A549 (cell line): ENCODE measurements around the gene PNPLA7. TPM values are rescaled to one million over a fixed set of nuclear protein-coding genes. Genes with fewer than 3 reads are reported as not detected.

ENCODE experiments used
- ATAC-seq, 2 experiments: fragments of 200-7000 bp in 1 of 2; fragments of >200 bp in 1 of 2; cut with Nextera tagmentation in 1 of 2; cut with Tn5 transposase in 1 of 2; 3 replicates each; pipeline versions ENCODE4 v1.8.0 to v1.9.1; 2018 to 2020; ENCODE audit warnings: mild to moderate bottlenecking in 1 of 2, moderate library complexity in 1 of 2
- CTCF ChIA-PET: fragments of 300-600 bp; sonication (Branson Sonifier 250); formaldehyde crosslinking; extraction: SDS; loops from one replicate; lab custom pipeline; 2021; ENCODE audit warnings: antibody characterized with exemption, inconsistent platforms; lab: Yijun Ruan, JAX
- POLR2A ChIA-PET: fragments of 350-600 bp; formaldehyde crosslinking; extraction: SDS; loops from one replicate; lab custom pipeline; 2021; ENCODE audit warnings: antibody characterized with exemption, inconsistent platforms; lab: Yijun Ruan, JAX
- DNase-seq, 2 experiments: peaks; one replicate each; pipeline versions ENCODE4 v3.0.0 to v3.0.0-alpha.2; 2011 to 2016; ENCODE audit warnings: low read depth in 1 of 2, low spot score in 1 of 2
- FAIRE-seq: peaks from 2 replicates; lab custom pipeline; 2011; peaks lifted over from hg19 to GRCh38; lab: Jason Lieb, UNC
- H3K27ac ChIP-seq, 2 experiments: fragments of >200 bp; sonication (Bioruptor Twin); formaldehyde crosslinking; 3 replicates each; pipeline ENCODE4 v1.5.1; 2016 to 2017
- H3K4me1 ChIP-seq: fragments of >200 bp; sonication (Bioruptor Twin); formaldehyde crosslinking; 3 replicates; pipeline ENCODE4 v1.6.1; 2016
- H3K4me2 ChIP-seq: fragments of >200 bp; sonication (Bioruptor Twin); formaldehyde crosslinking; 3 replicates; pipeline ENCODE4 v1.6.1; 2016
- H3K4me3 ChIP-seq: fragments of >200 bp; sonication (Bioruptor Twin); formaldehyde crosslinking; 3 replicates; pipeline ENCODE4 v1.5.1; 2016
- H3K9me3 ChIP-seq: fragments of >200 bp; sonication (Bioruptor Twin); formaldehyde crosslinking; 3 replicates; pipeline ENCODE4 v1.6.1; 2016
- BCL3 ChIP-seq: fragments of >200 bp; sonication (Bioruptor Twin); formaldehyde crosslinking; IDR thresholded peaks from 3 replicates; pipeline ENCODE4 v1.6.1; 2016
- BHLHE40 ChIP-seq: IDR thresholded peaks from 2 replicates; pipeline ENCODE4 v1.6.1; 2012; ENCODE audit warnings: low read depth, low read length, inconsistent platforms
- CBX2 ChIP-seq: fragments of 200-600 bp; sonication (generic); IDR thresholded peaks from 2 replicates; pipeline ENCODE4 v1.6.1; 2016; ENCODE audit warnings: low read depth, mild to moderate bottlenecking, borderline replicate concordance
- CBX8 ChIP-seq: fragments of 200-600 bp; sonication (generic); IDR thresholded peaks from 2 replicates; pipeline ENCODE4 v1.6.1; 2016
- EHMT2 ChIP-seq: fragments of 200-600 bp; sonication (generic); IDR thresholded peaks from 2 replicates; pipeline ENCODE4 v1.6.1; 2016; ENCODE audit warnings: antibody characterized with exemption, low read depth, mild to moderate bottlenecking, moderate library complexity
- ELK1 ChIP-seq: fragments of 150-350 bp; IDR thresholded peaks from 2 replicates; pipeline ENCODE4 v1.6.1; 2014; ENCODE audit warnings: low read depth, mild to moderate bottlenecking, low read length
- EP300 ChIP-seq, 2 experiments: fragments of >200 bp; sonication (Bioruptor Twin); formaldehyde crosslinking; IDR thresholded peaks; 2 replicates in 1 of 2; 3 replicates in 1 of 2; pipeline ENCODE4 v1.6.1; 2016 to 2017
- FOSL2 ChIP-seq, 2 experiments: fragments of 450-650 bp in 1 of 2; fragments of >200 bp in 1 of 2; sonication (Bioruptor Twin) in 1 of 2; formaldehyde crosslinking; IDR thresholded peaks; 2 replicates each; pipeline versions ENCODE4 v1.5.0 to v1.6.1; 2016 to 2020; ENCODE audit warnings: mild to moderate bottlenecking in 1 of 2, moderate library complexity in 1 of 2
- HDAC2 ChIP-seq: fragments of 200-600 bp; sonication (generic); IDR thresholded peaks from 2 replicates; pipeline ENCODE4 v1.6.1; 2016
- HES2 ChIP-seq: fragments of >200 bp; sonication (Bioruptor Twin); formaldehyde crosslinking; IDR thresholded peaks from 2 replicates; pipeline ENCODE4 v1.6.1; 2016
- HEYL ChIP-seq: fragments of 250-450 bp; sonication (Bioruptor Pico); IDR thresholded peaks from 2 replicates; pipeline ENCODE4 v1.8.0; 2021; ENCODE audit warnings: mild to moderate bottlenecking, moderate library complexity
- HMGXB4 ChIP-seq: fragments of 250-450 bp; sonication (Bioruptor Pico); IDR thresholded peaks from 2 replicates; pipeline ENCODE4 v1.5.0; 2021; ENCODE audit warnings: mild to moderate bottlenecking, moderate library complexity, borderline replicate concordance
- HOXB13 ChIP-seq: fragments of 250-450 bp; sonication (Bioruptor Pico); IDR thresholded peaks from 2 replicates; pipeline ENCODE4 v1.5.0; 2020; ENCODE audit warnings: low read depth, mild to moderate bottlenecking, moderate library complexity
- HOXB5 ChIP-seq: fragments of 250-450 bp; sonication (Bioruptor Pico); IDR thresholded peaks from 2 replicates; pipeline ENCODE4 v1.5.0; 2020; ENCODE audit warnings: mild to moderate bottlenecking, moderate library complexity
- JUN ChIP-seq, 2 experiments: fragments of >200 bp; sonication (Bioruptor Twin); formaldehyde crosslinking; IDR thresholded peaks; 2 replicates in 1 of 2; 3 replicates in 1 of 2; pipeline ENCODE4 v1.6.1; 2016 to 2017
- JUNB ChIP-seq: fragments of >200 bp; sonication (Bioruptor Twin); formaldehyde crosslinking; IDR thresholded peaks from 2 replicates; pipeline ENCODE4 v1.6.1; 2016
- KDM1A ChIP-seq: fragments of 200-600 bp; sonication (generic); IDR thresholded peaks from 2 replicates; pipeline ENCODE4 v1.6.1; 2016; ENCODE audit warnings: low read depth, mild to moderate bottlenecking
- KDM5A ChIP-seq: fragments of 200-600 bp; sonication (generic); IDR thresholded peaks from 2 replicates; pipeline ENCODE4 v1.6.1; 2016; ENCODE audit warnings: antibody characterized with exemption, mild to moderate bottlenecking
- MYC ChIP-seq: IDR thresholded peaks from 2 replicates; pipeline ENCODE4 v1.6.1; 2012; ENCODE audit warnings: mild to moderate bottlenecking, inconsistent platforms, low read length, improper control_type of control experiment, borderline replicate concordance
- NFE2L2 ChIP-seq: fragments of 150-350 bp; conservative IDR thresholded peaks from 2 replicates; pipeline ENCODE4 v1.6.1; 2014; ENCODE audit warnings: low read length
- NPAS2 ChIP-seq: fragments of 250-450 bp; sonication (Bioruptor Pico); IDR thresholded peaks from 2 replicates; pipeline ENCODE4 v1.8.0; 2022; ENCODE audit warnings: mild to moderate bottlenecking, moderate library complexity, borderline replicate concordance
- NR3C1 ChIP-seq: fragments of >200 bp; sonication (Bioruptor Twin); formaldehyde crosslinking; IDR thresholded peaks from 3 replicates; pipeline ENCODE4 v1.6.1; 2017
- PHF8 ChIP-seq: fragments of 200-600 bp; sonication (generic); IDR thresholded peaks from 2 replicates; pipeline ENCODE4 v1.6.1; 2016; ENCODE audit warnings: low read depth, mild to moderate bottlenecking, antibody characterized with exemption, moderate library complexity, borderline replicate concordance
- POLR2AphosphoS2 ChIP-seq: conservative IDR thresholded peaks from 2 replicates; pipeline ENCODE4 v1.6.1; 2012; ENCODE audit warnings: low read length, improper control_type of control experiment, inconsistent platforms
- RAD21 ChIP-seq, 2 experiments: fragments of >200 bp in 1 of 2; sonication (Bioruptor Twin) in 1 of 2; formaldehyde crosslinking in 1 of 2; IDR thresholded peaks in 1 of 2; conservative IDR thresholded peaks in 1 of 2; 2 replicates in 1 of 2; 3 replicates in 1 of 2; pipeline ENCODE4 v1.6.1; 2012 to 2018; ENCODE audit warnings: inconsistent platforms in 1 of 2
- RFX5 ChIP-seq: fragments of 450-650 bp; IDR thresholded peaks from 2 replicates; pipeline ENCODE4 v1.7.1; 2014; ENCODE audit warnings: antibody characterized with exemption, mild to moderate bottlenecking, moderate library complexity
- SMC3 ChIP-seq: fragments of >200 bp; sonication (Bioruptor Twin); formaldehyde crosslinking; IDR thresholded peaks from 3 replicates; pipeline ENCODE4 v1.6.1; 2018; ENCODE audit warnings: inconsistent platforms
- TP53 ChIP-seq: fragments of 250-450 bp; sonication (Bioruptor Pico); IDR thresholded peaks from 2 replicates; pipeline ENCODE4 v1.5.0; 2021; ENCODE audit warnings: mild to moderate bottlenecking, moderate library complexity
- WGBS: methylation state at CpG from one replicate; pipeline ENCODE4 v1.1.6; 2017; ENCODE audit errors: missing lambda C conversion rate; 5-methylcytosine and 5-hydroxymethylcytosine counted together
- polyA plus RNA-seq, 4 experiments: library from polyadenylated mRNA; depleted of rRNA in 3 of 4; stranded (reverse); fragments of >200 nt; fragmentation: RNase III in 1 of 4; extraction: RNeasy Plus Mini Kit Qiagen cat#74134 plus additional on column Dnase treatment in 1 of 4; gene quantifications; 2 replicates in 3 of 4; 3 replicates in 1 of 4; pipeline ENCODE4 v1.2.3, GENCODE V29; 2011 to 2017

The PNPLA7 gene
- polyA plus RNA-seq, 2 of the 4 experiments (the other 2 are of a cell fraction), result 0.31 to 1.1 TPM

GRCh38 chr9:137496601-137497375 is 53.4 kb downstream of the PNPLA7 start:
- no peak for ATAC-seq
- no peak overlapping the region for H3K4me3 ChIP-seq
- TF ChIP-seq POLR2AphosphoS2 (no peak), TP53 (CRISPR knock-in tag) (no peak), HOXB13 (no peak), JUNB (no peak), BCL3 (no peak), RAD21 (conservative IDR thresholded peaks at IDR 0.05 in 1 of 2, IDR thresholded peaks at IDR 0.05 in 1 of 2) (no peak), EP300 (IDR thresholded peaks at IDR 0.05) (no peak), NFE2L2 (no peak), KDM1A (no peak), KDM5A (no peak), HES2 (no peak), FOSL2 (IDR thresholded peaks at IDR 0.05) (no peak), FOSL2 (CRISPR knock-in tag; IDR thresholded peaks at IDR 0.05) (no peak), NR3C1 (no peak), HDAC2 (no peak), MYC (no peak), ELK1 (no peak), NPAS2 (no peak), PHF8 (no peak)
- TF ChIP-seq, all 56 proteins: peak for 0
- FAIRE-seq (no peak), DNase-seq (no peak)
- CTCF ChIA-PET, result interaction anchor here (0.6 to 1.2 kb wide), 3 partner anchors 10 to 31 kb away, joined by 3 to 4 read pairs (median 3); no protein-coding TSS in a partner anchor
- Histone ChIP-seq H3K4me2 (no peak overlapping the region), H3K9me3 (no peaks in the 10 kb centered on the region), H3K4me1 (no peaks in the 10 kb centered on the region), H3K27ac (no peak overlapping the region)
- 84% methylated on average over 25 of the region's 27 CpGs for WGBS
- POLR2A ChIA-PET, result interaction anchor here (0.7 kb wide), 1 partner anchor 55 kb away, joined by 3 read pairs; no protein-coding TSS in a partner anchor

- ChIA-PET POLR2A (no interaction called here), CTCF (no interaction called here)
- Histone ChIP-seq H3K27ac (no peak overlapping the region), H3K4me1 (no peaks in the 10 kb centered on the region)
- DNase-seq (no peak), FAIRE-seq (no peak), ATAC-seq (no peak)
- TF ChIP-seq NR3C1, result no peak
- TF ChIP-seq EP300 (IDR thresholded peaks at IDR 0.05), result no peak
- no peak for TF ChIP-seq HOXB5 (CRISPR knock-in tag)
- TF ChIP-seq PHF8, result no peak
- TF ChIP-seq CBX8, result no peak
- TF ChIP-seq CBX2, result no peak
- no peak for TF ChIP-seq SMC3
- no peak for TF ChIP-seq JUN (IDR thresholded peaks at IDR 0.05)
- TF ChIP-seq HEYL, result no peak
- no peak for TF ChIP-seq BHLHE40
- no peak for TF ChIP-seq RFX5
- no peak for TF ChIP-seq BCL3
- TF ChIP-seq EHMT2, result no peak
- no peak for TF ChIP-seq HMGXB4 (CRISPR knock-in tag)
- no peak for TF ChIP-seq KDM5A
- TF ChIP-seq, all 56 proteins: peak for 0
- Histone ChIP-seq H3K9me3 (no peaks in the 10 kb centered on the region), H3K4me2 (no peak overlapping the region), H3K4me3 (no peak overlapping the region)
- 96% methylated on average over 37 of the region's 46 CpGs for WGBS
These were observed 55.5 kb downstream of the PNPLA7 start for GRCh38 chr9:137494550-137495351.
